Measurements from ENCODE around the gene IL27RA.
"Not testable (repeated sequence)": the region's sequence is repeated elsewhere in the genome, so short reads cannot be mapped to it uniquely, and the experiment has no call there.

GRCh38 chr19:14019739-14020138 lies 11.8 kb upstream of the IL27RA start:
- not testable (repeated sequence) for TF ChIP-seq POLR2A (IDR thresholded peaks at IDR 0.05; ENCODE audit: low read length); GATA1 (IDR thresholded peaks at IDR 0.05; ENCODE audit: low read depth, low read length)

Measured in erythroblast (primary cell).